ENCODE measurements around the gene ZCCHC24.

Gene ZCCHC24

GRCh38 chr10:79404690-79405131 lies 40.7 kb downstream of the ZCCHC24 start:
- H2AFZ ChIP-seq (ENCODE audit: low read depth): peak overlapping the region; percentile 24; the same call in 1 of the 2 replicates
- no peak overlapping the region for H3K27ac ChIP-seq
- peaks cover 18% of the 10 kb centered on the region for H3K4me1 ChIP-seq (ENCODE audit: low read depth, poor library complexity, severe bottlenecking)
- H3K79me2 ChIP-seq (ENCODE audit: insufficient read depth, low read depth): no peaks in the 10 kb centered on the region
- no peaks in the 10 kb centered on the region for H3K27me3 ChIP-seq (ENCODE audit: insufficient read depth, low read depth)
- no peak for TF ChIP-seq CTCF (conservative IDR thresholded peaks at IDR 0.05; ENCODE audit: low read depth, low read length)
- no peak overlapping the region; the same call in 1 of the 2 replicates for H3K4me2 ChIP-seq
- no peak overlapping the region for H3K4me3 ChIP-seq (IDR thresholded peaks at IDR 0.05; ENCODE audit: insufficient read depth, low read depth, low read length)
- H4K20me1 ChIP-seq (ENCODE audit: insufficient read depth): no peaks in the 10 kb centered on the region
- H3K9ac ChIP-seq: no peak overlapping the region
- no peaks in the 10 kb centered on the region for H3K36me3 ChIP-seq (ENCODE audit: insufficient read depth)

GRCh38 chr10:79404231-79404609 lies 41.2 kb downstream of the ZCCHC24 start:
- Histone ChIP-seq H3K27ac (no peak overlapping the region), H3K4me1 (ENCODE audit: low read depth, poor library complexity, severe bottlenecking) (peaks cover 18% of the 10 kb centered on the region)

GRCh38 chr10:79403441-79404230 lies 41.8 kb downstream of the ZCCHC24 start:
- Histone ChIP-seq H4K20me1 (ENCODE audit: insufficient read depth) (no peaks in the 10 kb centered on the region), H3K9ac (no peak overlapping the region), H3K79me2 (ENCODE audit: insufficient read depth, low read depth) (no peaks in the 10 kb centered on the region), H2AFZ (ENCODE audit: low read depth) (no peak overlapping the region), H3K27me3 (ENCODE audit: insufficient read depth, low read depth) (no peaks in the 10 kb centered on the region), H3K4me3 (IDR thresholded peaks at IDR 0.05; ENCODE audit: insufficient read depth, low read depth, low read length) (no peak overlapping the region), H3K36me3 (ENCODE audit: insufficient read depth) (no peaks in the 10 kb centered on the region), H3K27ac (no peak overlapping the region), H3K4me1 (ENCODE audit: low read depth, poor library complexity, severe bottlenecking) (peaks cover 18% of the 10 kb centered on the region), H3K4me2 (no peak overlapping the region)
- TF ChIP-seq CTCF (conservative IDR thresholded peaks at IDR 0.05; ENCODE audit: low read depth, low read length): no peak

More at GRCh38 chr10:79404231-79404609, 41.2 kb downstream of the ZCCHC24 start:
- no peak for TF ChIP-seq CTCF (conservative IDR thresholded peaks at IDR 0.05; ENCODE audit: low read depth, low read length)
- H3K4me2 ChIP-seq: no peak overlapping the region
- no peaks in the 10 kb centered on the region for H3K27me3 ChIP-seq (ENCODE audit: insufficient read depth, low read depth)
- H3K36me3 ChIP-seq (ENCODE audit: insufficient read depth): no peaks in the 10 kb centered on the region
- no peaks in the 10 kb centered on the region for H3K79me2 ChIP-seq (ENCODE audit: insufficient read depth, low read depth)
- no peak overlapping the region for H3K9ac ChIP-seq
- H2AFZ ChIP-seq (ENCODE audit: low read depth): no peak overlapping the region
- H3K4me3 ChIP-seq (IDR thresholded peaks at IDR 0.05; ENCODE audit: insufficient read depth, low read depth, low read length): no peak overlapping the region
- no peaks in the 10 kb centered on the region for H4K20me1 ChIP-seq (ENCODE audit: insufficient read depth)

GRCh38 chr10:79402951-79403350 lies 42.5 kb downstream of the ZCCHC24 start:
- Histone ChIP-seq H4K20me1 (ENCODE audit: insufficient read depth) (no peaks in the 10 kb centered on the region), H3K27ac (no peak overlapping the region), H3K79me2 (ENCODE audit: insufficient read depth, low read depth) (no peaks in the 10 kb centered on the region), H3K4me3 (IDR thresholded peaks at IDR 0.05; ENCODE audit: insufficient read depth, low read depth, low read length) (no peak overlapping the region), H3K9ac (no peak overlapping the region), H3K27me3 (ENCODE audit: insufficient read depth, low read depth) (no peaks in the 10 kb centered on the region), H3K4me2 (no peak overlapping the region), H3K36me3 (ENCODE audit: insufficient read depth) (no peaks in the 10 kb centered on the region), H3K4me1 (ENCODE audit: low read depth, poor library complexity, severe bottlenecking) (peaks cover 18% of the 10 kb centered on the region), H2AFZ (ENCODE audit: low read depth) (no peak overlapping the region)
- TF ChIP-seq CTCF (conservative IDR thresholded peaks at IDR 0.05; ENCODE audit: low read depth, low read length): no peak
